Cardiac fibroblast (primary cell): ENCODE measurements around the gene SHTN1.

Experiments
- DNase-seq, 2 donors: peaks; one replicate each; pipeline versions ENCODE4 v3.0.0 to v3.0.0-alpha.2; 2010; ENCODE audit warnings: low read depth in 2 of 2
- H3K4me3 ChIP-seq, 2 donors: replicated peaks in 1 of 2; 1 replicate in 1 of 2; 2 replicates in 1 of 2; pipeline ENCODE4 v1.5.1; 2011; ENCODE audit warnings: low read depth in 2 of 2, low read length in 2 of 2, mild to moderate bottlenecking in 2 of 2, moderate library complexity in 1 of 2
- TF ChIP-seq, protein P1 (sequence below): IDR thresholded peaks from one replicate; pipeline ENCODE4 v1.5.1; 2011; ENCODE audit warnings: low read depth, mild to moderate bottlenecking, low read length, inconsistent platforms

Gene SHTN1

DNA sequence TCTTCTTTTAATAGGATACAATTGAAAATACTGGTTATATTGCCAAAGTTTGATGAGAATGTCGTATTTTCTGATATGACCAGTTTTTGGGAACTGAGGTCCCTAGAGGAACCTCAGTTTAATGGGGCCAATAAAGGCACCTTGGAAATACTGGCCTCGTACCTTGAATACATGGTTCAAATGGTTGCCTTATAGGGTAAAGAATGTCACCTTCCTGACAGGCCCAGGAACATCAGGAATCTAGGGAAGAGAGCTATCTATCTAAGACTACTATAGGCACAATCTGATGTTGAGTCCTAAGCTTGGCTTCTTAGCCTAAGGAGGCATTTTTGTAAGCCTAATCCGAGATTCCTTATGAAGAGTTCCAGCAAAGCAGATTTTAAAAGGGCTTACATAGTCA, 9.3 kb downstream of the SHTN1 start:
- no peak for DNase-seq
- TF ChIP-seq, protein P1, sequence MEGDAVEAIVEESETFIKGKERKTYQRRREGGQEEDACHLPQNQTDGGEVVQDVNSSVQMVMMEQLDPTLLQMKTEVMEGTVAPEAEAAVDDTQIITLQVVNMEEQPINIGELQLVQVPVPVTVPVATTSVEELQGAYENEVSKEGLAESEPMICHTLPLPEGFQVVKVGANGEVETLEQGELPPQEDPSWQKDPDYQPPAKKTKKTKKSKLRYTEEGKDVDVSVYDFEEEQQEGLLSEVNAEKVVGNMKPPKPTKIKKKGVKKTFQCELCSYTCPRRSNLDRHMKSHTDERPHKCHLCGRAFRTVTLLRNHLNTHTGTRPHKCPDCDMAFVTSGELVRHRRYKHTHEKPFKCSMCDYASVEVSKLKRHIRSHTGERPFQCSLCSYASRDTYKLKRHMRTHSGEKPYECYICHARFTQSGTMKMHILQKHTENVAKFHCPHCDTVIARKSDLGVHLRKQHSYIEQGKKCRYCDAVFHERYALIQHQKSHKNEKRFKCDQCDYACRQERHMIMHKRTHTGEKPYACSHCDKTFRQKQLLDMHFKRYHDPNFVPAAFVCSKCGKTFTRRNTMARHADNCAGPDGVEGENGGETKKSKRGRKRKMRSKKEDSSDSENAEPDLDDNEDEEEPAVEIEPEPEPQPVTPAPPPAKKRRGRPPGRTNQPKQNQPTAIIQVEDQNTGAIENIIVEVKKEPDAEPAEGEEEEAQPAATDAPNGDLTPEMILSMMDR: no peak
- H3K4me3 ChIP-seq: no peak overlapping the region

DNA sequence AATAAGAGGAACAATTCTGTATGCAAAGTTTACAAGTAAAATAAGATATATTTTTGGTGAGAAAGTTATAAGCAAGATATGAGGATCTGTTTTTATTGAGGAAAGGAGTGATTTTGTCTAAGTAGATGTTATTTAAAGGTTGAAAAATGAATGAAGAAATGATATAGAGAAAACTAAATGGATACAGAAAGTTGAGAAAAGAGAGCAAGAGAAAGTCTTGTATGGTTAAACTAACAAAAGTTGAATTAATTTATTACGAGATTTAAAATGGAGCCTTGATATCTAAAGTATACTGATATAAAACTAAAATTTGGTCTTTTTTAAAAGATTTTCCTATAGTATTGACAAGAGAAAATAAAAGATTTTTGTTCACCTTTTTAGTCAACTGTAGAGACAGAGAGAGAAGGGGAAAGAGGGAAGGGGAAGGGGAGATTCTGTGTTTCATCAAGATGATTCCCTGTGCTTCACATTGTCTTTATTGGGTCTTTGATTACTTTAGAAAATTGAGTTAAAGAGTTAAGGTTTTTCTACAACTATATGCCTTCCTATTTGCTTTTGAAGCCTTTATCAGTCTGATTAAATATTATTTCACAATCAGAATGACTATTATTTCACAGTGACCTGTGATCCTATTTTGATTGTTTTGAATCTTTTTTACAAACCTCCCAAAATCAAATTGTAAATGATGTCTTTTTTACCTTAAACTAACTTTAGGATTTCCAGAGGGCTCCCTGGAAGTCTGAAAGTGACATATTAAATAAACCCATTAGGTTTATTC, 10.7 kb downstream of the SHTN1 start:
- no peak for DNase-seq
- TF ChIP-seq, protein P1: no peak
- no peak overlapping the region for H3K4me3 ChIP-seq

DNA sequence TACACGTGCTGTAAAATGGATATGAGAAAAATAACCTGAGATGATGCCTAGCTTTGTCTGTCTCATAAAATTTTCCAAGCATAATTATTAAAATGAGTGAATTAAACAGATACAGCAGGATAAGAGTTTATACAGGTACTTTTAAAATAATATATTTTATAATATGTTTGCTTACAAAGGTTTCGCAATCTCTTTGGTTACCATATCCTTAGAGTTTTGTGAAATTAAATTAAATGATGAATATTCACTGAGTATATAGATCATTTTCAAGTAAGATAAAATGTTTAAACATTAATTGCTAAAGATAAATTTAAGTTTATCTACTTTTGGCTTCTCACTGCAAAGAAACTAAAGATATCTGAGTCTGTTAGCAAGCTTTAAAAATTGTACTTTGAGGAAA, 11.4 kb downstream of the SHTN1 start:
- DNase-seq: no peak
- no peak overlapping the region for H3K4me3 ChIP-seq
- TF ChIP-seq, protein P1: no peak

DNA sequence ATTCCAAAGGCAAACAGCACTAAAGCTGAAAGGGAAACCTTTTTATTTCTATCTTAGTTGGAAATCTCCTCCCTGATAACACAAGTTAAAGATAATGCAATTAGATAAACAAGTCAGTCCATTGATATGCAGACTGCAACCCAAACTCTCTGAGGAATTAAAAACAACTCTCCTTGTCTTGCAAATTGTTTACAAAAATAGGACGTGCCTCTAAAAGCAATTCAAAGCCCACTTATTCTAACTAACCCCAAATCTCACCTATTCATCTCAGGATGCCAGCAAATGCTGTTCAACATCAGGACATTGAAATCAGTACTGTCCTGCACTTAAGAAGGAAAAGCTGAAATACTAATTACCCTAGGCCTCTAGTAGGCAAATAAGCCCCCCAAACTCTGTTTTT, 12.8 kb downstream of the SHTN1 start:
- no peak overlapping the region for H3K4me3 ChIP-seq
- TF ChIP-seq, protein P1: no peak
- no peak for DNase-seq

DNA sequence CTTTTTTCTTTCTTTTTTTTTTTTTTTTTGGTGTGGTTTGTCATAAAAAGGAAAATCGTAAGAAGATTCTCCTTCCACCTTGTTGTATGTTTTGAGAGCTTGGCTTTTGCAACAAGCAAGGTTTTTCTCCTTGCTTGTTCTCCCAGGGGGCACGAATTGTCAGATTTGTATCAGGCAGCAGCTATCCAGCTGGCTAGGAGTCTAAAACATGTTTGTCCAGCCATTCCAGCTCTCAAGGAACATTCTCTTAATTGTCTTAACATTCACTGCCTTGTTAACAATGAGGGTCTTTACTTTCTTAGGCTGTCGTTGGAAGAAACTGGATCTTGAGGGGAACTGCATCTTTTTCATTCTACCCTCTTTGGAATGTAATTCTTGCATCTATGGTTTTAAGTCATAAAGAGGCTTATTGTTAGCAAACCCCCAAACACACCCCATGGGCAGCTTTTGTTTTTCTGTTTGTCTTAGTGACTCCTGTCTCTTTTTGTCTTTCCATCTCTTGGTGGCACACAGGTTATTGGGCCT, 14.6 kb downstream of the SHTN1 start:
- DNase-seq: no peak
- TF ChIP-seq, protein P1: no peak

DNA sequence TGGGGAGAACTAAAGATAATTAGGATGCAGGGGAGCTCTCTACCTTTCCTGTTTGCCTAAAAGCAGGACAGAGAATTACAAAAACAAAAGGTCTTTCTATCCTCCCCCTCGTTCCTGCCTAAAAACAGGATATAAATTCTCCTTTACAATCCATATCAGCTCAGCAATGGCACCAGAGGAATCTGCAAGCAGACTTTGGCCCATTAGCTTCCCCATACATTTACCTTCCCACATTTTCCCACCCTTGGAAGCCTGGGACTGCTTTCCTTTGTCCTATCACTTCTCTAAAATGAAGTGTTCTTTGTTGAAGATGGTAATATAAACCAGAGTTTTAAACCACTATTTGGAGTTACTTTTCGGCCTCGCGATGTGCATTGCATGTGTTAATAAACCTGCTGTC, 15.5 kb downstream of the SHTN1 start:
- no peak for DNase-seq

More for the DNA sequence above, 14.6 kb downstream of the SHTN1 start:
- H3K4me3 ChIP-seq: no peak overlapping the region

More for the DNA sequence above, 15.5 kb downstream of the SHTN1 start:
- H3K4me3 ChIP-seq: no peak overlapping the region
- TF ChIP-seq, protein P1: no peak
